GM18858 (cell line): ENCODE data around the gene ZNF518A.

Source experiments
- ATAC-seq: cut with Tn5 transposase; IDR thresholded peaks from one replicate; pipeline ENCODE4 v1.9.1; 2021; ENCODE audit not compliant: unreplicated experiment

Gene ZNF518A, protein sequence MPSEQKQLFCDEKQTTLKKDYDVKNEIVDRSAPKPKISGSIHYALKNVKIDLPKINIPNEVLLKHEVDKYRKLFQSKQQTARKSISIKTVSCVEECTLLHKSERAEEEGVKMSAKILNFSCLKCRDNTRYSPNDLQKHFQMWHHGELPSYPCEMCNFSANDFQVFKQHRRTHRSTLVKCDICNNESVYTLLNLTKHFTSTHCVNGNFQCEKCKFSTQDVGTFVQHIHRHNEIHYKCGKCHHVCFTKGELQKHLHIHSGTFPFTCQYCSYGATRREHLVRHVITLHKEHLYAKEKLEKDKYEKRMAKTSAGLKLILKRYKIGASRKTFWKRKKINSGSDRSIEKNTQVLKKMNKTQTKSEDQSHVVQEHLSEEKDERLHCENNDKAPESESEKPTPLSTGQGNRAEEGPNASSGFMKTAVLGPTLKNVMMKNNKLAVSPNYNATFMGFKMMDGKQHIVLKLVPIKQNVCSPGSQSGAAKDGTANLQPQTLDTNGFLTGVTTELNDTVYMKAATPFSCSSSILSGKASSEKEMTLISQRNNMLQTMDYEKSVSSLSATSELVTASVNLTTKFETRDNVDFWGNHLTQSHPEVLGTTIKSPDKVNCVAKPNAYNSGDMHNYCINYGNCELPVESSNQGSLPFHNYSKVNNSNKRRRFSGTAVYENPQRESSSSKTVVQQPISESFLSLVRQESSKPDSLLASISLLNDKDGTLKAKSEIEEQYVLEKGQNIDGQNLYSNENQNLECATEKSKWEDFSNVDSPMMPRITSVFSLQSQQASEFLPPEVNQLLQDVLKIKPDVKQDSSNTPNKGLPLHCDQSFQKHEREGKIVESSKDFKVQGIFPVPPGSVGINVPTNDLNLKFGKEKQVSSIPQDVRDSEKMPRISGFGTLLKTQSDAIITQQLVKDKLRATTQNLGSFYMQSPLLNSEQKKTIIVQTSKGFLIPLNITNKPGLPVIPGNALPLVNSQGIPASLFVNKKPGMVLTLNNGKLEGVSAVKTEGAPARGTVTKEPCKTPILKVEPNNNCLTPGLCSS (N-terminal part only)

DNA sequence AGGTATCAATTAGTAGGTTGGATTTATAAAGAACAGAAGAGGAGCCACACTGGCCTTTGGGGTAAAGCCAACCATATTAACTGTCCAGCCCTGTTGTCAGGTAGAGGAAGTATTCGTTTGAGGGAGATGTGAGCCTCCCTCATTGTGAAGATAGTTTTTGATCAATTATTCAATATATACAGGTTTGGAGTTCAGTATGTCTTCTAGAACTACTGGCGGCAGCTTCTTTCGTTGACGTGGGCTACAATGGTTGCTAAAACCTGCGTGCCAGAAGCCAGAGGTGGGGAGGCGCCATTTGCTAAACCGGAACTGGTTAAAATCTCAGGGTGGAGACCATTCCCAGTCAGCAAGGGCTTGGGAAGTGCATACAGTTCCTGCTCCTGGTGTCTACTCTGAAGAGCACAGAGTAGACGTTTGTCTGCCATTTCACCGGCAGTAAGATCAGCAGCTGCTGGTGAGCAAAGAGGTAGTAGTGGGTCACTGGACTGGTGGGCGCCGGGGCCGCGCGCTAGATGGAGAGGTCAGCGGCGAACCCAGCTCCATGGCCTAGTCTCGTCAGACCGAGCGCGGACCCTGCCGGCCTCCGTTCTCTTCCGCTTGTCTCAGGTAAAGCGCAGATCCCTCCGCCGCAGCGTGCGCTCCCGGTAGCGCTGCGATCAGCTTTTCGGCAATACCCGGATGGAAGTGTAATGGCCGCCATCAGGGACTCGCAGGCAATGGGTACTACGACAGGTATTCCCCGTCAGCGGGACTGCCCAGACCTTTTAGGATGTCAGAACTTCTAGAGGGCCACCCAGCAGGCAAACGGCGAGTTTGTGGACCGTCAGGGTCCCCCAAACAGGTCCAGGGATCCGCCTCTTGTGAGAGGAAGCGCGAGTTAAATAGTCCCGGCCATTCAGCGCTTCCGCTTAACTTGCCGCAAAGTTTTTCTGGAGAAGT is at the start of gene ZNF518A:
TSS of gene ZNF518A (plus strand) at position 911 of the 939 bp plus-strand sequence. CDS start 26,026 bp downstream, outside the sequence.
- peak; percentile 46 for ATAC-seq

- ATAC-seq: no peak
These were observed 47.9 kb upstream of the ZNF518A start for GRCh38 chr10:96082153-96082552.

- ATAC-seq: no peak
These were observed 47.3 kb upstream of the ZNF518A start for GRCh38 chr10:96082748-96083147.

- ATAC-seq: no peak
These were observed 41.0 kb upstream of the ZNF518A start for GRCh38 chr10:96089116-96089515.

DNA sequence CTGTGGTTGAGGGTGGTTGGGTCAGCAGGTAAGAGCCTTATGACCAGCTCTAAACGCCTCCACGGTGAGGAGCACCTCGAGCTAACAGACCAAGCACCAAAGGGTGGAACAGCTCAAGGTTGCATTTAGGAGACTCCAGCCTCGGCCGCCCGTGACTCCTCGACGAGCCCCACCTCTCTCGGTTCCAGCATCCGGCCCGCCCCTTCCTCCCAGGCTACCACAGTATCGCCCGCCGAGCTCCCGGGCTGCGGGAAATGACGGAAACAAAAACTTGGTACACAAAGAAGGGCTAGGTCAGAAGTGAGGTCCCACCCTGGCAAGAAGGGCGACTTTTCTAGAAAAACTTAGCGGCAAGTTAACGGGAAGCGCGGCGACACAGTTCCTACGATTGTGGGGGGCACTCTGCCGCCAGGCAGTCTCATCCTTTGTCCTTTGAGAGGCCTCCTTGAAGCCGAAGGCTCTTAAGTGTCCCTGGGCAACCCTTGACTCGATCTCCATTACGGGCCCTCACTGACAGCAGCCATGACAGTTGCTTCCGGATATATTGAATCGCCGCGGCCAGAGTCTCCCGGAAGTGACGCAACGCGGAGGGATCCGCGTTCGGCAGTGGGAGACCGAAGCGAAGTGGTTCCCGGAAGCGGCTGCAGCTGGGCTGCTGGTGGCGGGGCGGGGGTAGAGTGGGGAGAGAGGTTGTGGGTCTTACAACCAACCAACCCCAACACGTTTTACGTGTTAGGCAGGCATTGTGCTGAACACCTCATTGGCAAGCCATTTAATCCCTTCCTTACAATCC is 40.2 kb upstream of the ZNF518A start:
- ATAC-seq: peak; percentile 77

GRCh38 chr10:96090463-96090800 is 39.7 kb upstream of the ZNF518A start:
- no peak for ATAC-seq

GRCh38 chr10:96092999-96093767 is 36.9 kb upstream of the ZNF518A start:
- no peak for ATAC-seq

DNA sequence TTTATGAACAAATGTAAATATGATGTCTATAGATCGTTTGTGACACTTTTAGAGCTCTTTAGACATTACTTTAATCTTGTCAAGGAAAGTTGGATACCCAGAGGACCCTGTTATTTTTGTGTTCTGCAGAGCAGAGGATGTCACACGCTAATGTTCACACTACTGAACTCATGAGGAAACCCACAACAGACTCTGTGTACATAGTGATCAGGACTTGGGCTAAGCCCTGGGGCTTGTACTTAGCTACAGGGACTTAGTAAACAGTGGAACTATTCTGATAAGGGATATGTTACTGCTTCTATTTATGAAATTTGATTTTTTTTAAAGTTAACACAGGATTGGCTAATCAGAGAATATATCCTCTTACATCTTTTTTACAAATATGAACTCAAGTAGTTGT is 36.1 kb upstream of the ZNF518A start:
- no peak for ATAC-seq

- no peak for ATAC-seq
These were observed 33.1 kb upstream of the ZNF518A start for GRCh38 chr10:96096958-96097357.

- ATAC-seq: no peak
These were observed 32.2 kb upstream of the ZNF518A start for GRCh38 chr10:96097865-96098264.

DNA sequence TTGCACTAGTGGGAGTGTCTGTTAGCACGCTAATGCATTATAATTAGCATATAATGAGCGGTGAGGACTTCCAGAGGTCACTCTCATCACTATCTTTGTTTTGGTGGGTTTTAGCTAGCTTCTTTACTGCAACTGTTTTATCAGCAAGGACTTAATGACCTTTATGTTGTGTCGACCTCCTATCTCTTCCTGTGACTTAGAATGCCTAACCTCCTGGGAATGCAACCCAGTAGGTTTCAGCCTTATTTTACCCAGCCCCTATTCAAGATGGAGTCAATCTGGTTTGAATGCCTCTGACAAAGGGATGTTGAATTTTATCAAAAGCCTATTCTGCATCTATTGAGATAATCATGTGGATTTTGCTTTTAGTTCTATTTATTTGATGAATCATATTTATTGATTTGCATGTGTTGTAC is 22.5 kb upstream of the ZNF518A start:
- ATAC-seq: no peak

DNA sequence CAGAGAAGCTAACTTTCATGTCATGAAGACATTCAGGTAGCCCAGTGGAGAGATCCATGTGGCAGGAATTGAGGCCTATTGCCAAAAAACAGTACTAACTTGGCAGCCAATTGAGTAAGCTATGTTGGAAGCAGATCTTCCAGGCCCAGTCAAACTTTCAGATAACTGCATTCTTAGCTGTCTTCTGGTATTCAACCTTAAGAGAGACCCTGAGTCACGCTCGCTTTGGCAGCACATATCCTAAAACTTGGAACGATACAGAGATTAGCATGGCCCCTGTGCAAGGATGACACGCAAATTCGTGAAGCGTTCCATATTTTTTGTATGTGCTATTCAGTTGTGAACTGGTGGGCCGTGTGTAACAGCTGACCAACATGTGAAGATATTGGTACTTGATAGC is 17.6 kb upstream of the ZNF518A start:
- no peak for ATAC-seq

GRCh38 chr10:96118604-96119450 is 11.3 kb upstream of the ZNF518A start:
- ATAC-seq: no peak

- no peak for ATAC-seq
These were observed 7.3 kb upstream of the ZNF518A start for GRCh38 chr10:96122824-96123223.

- ATAC-seq: no peak
These were observed 5.6 kb upstream of the ZNF518A start for GRCh38 chr10:96124230-96125141.

DNA sequence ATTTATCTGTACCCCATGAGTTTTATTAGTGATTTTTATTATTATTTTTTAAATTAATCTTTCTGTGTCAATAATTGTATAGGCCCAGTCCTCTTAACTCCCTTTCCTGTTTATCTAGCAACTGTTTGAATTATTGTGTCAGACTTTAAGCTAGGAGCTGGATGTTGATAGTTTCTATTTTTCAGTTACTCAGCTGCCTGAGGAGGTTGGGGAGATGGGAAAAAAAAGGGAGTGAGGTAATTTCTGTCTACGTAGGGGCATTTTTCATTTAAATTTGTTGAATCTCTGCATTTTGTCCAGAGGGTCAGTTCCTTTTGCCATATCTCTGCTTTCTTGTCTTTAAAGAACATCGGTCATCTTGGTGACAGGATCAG is 5.0 kb upstream of the ZNF518A start:
- no peak for ATAC-seq

DNA sequence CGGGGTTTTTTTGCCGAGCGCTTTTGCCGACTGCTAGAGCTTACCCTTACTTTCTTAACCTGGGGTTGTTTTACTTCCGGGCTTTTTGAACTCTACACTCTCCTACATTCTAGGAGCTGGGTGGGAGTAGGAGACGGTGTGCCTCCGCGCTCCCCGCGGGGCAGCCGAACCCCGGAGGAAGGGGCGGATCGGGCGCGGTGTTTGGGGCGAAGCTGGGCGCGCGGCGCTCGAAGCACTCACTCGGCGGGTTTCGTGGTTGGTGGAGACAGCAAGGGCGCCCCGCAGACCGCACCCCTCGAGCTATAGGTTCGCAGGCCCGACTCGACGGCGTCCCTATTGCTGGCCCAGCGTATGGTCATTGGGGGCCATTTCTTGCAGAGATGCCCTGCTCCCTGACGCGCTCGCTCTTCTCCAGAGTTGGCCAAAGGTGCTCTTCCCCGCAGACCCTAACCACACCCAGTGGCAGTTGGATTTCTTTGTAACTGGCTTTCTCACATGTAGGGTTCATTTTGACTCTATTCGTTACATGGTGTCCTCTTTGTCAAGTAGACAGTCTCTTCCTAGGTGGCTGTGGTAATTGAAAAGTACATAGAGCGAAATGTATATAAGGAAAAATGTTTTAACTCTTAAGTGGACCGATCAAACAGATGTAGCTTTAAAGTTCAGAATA is 364 bp downstream of the ZNF518A start:
- ATAC-seq: peak; percentile 36
